Measurements from ENCODE around the gene KANK2. TPM values are rescaled to one million over a fixed set of nuclear protein-coding genes. Genes with fewer than 3 reads are reported as not detected.

KANK2 gene
- 1 to 10 TPM in 1 of 5 experiments, under 1 TPM in 4; 0.32 to 2.9 (median 0.53) TPM for total RNA-seq
- polyA plus RNA-seq = not detected
- total RNA-seq = 2.2 reads per million, percentile 10 among the genes with 10 or more reads in this experiment

DNA sequence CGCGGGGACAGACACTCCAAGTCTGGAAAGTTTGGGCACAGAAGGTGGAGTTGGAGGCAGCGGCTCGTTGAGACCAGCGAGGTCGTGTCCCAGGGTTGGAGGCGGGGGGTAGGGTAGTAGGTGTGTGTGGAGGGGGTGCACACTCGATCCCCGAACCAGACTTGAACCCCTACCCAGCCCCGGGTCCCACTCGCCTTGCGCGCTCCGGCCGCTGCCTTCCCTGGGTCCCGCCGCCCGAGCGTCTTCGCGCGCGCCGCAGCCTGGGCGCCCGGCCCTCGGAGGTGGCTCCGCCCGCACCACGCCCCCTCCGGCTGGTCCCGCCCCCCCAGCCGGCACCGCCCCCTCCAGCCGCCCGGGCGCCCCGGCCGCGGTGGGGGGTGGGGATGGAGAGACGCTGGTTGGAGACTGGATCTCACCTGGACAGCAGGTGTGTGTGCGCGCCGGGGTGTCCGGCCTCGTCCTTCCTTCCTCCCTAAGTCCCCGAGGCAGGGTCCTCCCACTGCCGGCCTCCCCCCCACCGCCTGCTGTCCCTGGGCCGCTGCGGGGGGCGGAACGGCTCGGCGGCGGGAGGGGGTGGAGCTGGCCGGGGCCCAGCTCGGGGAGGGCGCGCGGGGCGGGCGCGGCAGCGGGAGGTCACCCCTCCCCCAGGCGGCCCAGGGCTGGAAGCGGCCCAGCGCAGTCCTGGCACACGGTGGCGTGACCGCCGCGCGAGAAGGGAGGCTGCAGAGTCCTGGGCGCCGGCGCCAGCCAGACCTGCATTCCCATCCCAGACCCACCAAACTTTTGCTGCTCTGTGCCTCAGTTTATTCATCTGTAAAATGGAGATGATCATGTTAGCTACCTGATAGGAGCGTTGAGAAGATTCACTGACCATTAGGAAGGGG lies at the start of gene KANK2:
KANK2 (minus strand) TSS at position 255 of the 884 bp plus-strand sequence. CDS start 3,034 bp downstream, outside the sequence.
- ChIA-PET POLR2A (no interaction called here), CTCF (no interaction called here)
- ATAC-seq (peak; percentile 95), DNase-seq (peak; percentile 39 to 88 (median 58))
- H3K4me1 ChIP-seq (ENCODE audit: control insufficient read depth in 2 of 2, insufficient read depth in 2 of 2, low read length in 2 of 2) = peaks cover 0 to 13% of the 10 kb centered on the region in 2 donors
- Mint-ChIP-seq H3K27me3 (peaks cover 5 to 22% (median 11%) of the 10 kb centered on the region in 5 donors), H3K9me3 (peaks cover 0 to 2% (median 0%) of the 10 kb centered on the region in 11 donors), H3K4me3 (peak within 1 kb of the TSS; percentile 71 to 86 (median 80)), H3K4me1 (peaks cover 0 to 15% (median 6%) of the 10 kb centered on the region in 7 donors), H3K36me3 (no peaks in the 10 kb centered on the region), H3K27ac (peak within 1 kb of the TSS in 1 of 9 donors; percentile 23)
- intact Hi-C loops (cut with micrococcal nuclease) = no loop called here
- no peaks in the 10 kb centered on the region for H3K9me3 ChIP-seq (ENCODE audit: control insufficient read depth in 2 of 3, low read length in 3 of 3)
- no peaks in the 10 kb centered on the region for H3K36me3 ChIP-seq (ENCODE audit: control insufficient read depth in 2 of 3, insufficient read depth in 3 of 3, low read length in 3 of 3)
- H3K27ac ChIP-seq (ENCODE audit: low read depth, low read length) = no peak within 1 kb of the TSS
- H3K27me3 ChIP-seq (ENCODE audit: control insufficient read depth in 2 of 2, insufficient read depth in 2 of 2, low read length in 2 of 2) = peaks cover 0 to 3% of the 10 kb centered on the region in 2 donors
- H3K4me3 ChIP-seq (ENCODE audit: low read length) = peak within 1 kb of the TSS; percentile 35

DNA sequence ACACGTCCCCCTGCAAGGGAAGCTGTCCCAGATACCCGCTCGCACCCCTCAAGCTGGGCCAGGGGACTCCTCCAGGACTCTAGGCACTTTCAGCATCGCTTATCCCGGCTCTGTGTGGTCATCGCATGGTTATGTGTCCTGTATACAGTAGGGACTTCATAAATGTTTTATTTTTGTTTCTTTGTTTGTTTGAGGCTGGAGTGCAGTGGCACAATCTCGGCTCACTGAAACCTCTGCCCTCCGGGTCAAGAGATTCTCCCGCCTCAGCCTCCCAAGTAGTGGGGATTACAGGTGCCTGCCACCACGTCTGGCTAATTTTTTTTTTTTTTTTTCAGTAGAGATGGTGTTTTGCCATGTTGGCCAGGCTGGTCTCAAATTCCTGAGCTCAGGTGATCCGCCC lies 49.6 kb upstream of the KANK2 start:
- H3K4me3 Mint-ChIP-seq = no peak overlapping the region
- intact Hi-C loops (cut with micrococcal nuclease) = no loop called here
- Histone ChIP-seq H3K4me3 (ENCODE audit: low read length) (no peak overlapping the region), H3K27me3 (ENCODE audit: control insufficient read depth in 2 of 2, insufficient read depth in 2 of 2, low read length in 2 of 2) (no peaks in the 10 kb centered on the region), H3K36me3 (ENCODE audit: control insufficient read depth in 2 of 3, insufficient read depth in 3 of 3, low read length in 3 of 3) (no peaks in the 10 kb centered on the region), H3K4me1 (ENCODE audit: control insufficient read depth in 2 of 2, insufficient read depth in 2 of 2, low read length in 2 of 2) (no peaks in the 10 kb centered on the region), H3K27ac (ENCODE audit: low read depth, low read length) (no peak overlapping the region), H3K9me3 (ENCODE audit: control insufficient read depth in 2 of 3, low read length in 3 of 3) (no peaks in the 10 kb centered on the region)
- no peaks in the 10 kb centered on the region for H3K9me3 Mint-ChIP-seq
- H3K4me1 Mint-ChIP-seq = peaks cover 4 to 7% (median 5%) of the 10 kb centered on the region in 7 donors
- DNase-seq (no peak), ATAC-seq (no peak)
- ChIA-PET POLR2A (no interaction called here), CTCF (no interaction called here)
- peaks cover 0 to 28% (median 6%) of the 10 kb centered on the region in 5 donors for H3K27me3 Mint-ChIP-seq
- no peaks in the 10 kb centered on the region for H3K36me3 Mint-ChIP-seq
- peak overlapping the region in 1 of 9 donors; percentile 71 for H3K27ac Mint-ChIP-seq

DNA sequence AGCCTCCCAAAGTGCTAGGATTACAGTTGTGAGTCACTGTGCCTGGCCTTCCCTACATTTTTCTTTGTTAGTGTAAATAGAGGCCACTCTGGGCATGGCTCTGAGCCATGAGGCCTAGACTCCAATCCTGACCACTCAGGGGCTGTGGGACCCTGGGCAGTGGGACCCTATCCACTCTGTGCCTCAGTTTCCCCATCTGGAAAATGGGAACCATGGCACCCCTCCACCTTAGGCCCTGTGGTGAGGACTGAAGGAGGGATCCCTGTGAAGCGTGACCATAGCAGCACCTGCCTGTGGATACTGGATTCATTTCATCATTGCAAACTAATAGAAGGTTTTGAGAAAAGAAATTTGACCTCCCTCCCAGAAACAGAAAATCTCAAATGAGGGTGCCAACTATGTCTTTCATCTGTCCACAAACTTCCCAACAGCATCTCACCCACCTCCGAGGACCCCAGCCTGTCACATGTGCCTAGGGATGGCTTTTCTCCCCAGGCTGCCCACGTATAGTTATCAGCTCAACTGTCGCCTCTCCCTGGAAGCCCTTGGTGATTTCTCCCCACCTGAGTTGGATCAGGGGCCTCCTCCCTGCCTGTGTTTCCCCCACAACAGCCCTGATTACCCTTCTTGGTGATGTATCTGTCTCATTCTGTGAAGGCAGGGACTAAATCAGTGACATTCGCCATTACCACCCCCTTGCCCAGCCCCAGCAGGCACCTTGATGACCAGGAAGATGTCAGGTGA lies 47.7 kb upstream of the KANK2 start:
- no peak overlapping the region for H3K27ac ChIP-seq (ENCODE audit: low read depth, low read length)
- H3K27me3 ChIP-seq (ENCODE audit: control insufficient read depth in 2 of 2, insufficient read depth in 2 of 2, low read length in 2 of 2) = no peaks in the 10 kb centered on the region
- H3K4me1 ChIP-seq (ENCODE audit: control insufficient read depth in 2 of 2, insufficient read depth in 2 of 2, low read length in 2 of 2) = no peaks in the 10 kb centered on the region
- peaks cover 0 to 2% (median 0%) of the 10 kb centered on the region in 3 experiments for H3K9me3 ChIP-seq (ENCODE audit: control insufficient read depth in 2 of 3, low read length in 3 of 3)
- no peaks in the 10 kb centered on the region for H3K36me3 Mint-ChIP-seq
- H3K4me3 Mint-ChIP-seq = no peak overlapping the region
- intact Hi-C loops (cut with micrococcal nuclease) = no loop called here
- no peak overlapping the region for H3K27ac Mint-ChIP-seq
- H3K9me3 Mint-ChIP-seq = peaks cover 0 to 1% (median 0%) of the 10 kb centered on the region in 11 donors
- H3K27me3 Mint-ChIP-seq = peaks cover 0 to 31% (median 6%) of the 10 kb centered on the region in 5 donors
- H3K4me1 Mint-ChIP-seq = peaks cover 4 to 7% (median 5%) of the 10 kb centered on the region in 7 donors
- no peak for ATAC-seq
- CTCF ChIA-PET = no interaction called here
- DNase-seq = no peak
- H3K4me3 ChIP-seq (ENCODE audit: low read length) = no peak overlapping the region
- POLR2A ChIA-PET = no interaction called here
- no peaks in the 10 kb centered on the region for H3K36me3 ChIP-seq (ENCODE audit: control insufficient read depth in 2 of 3, insufficient read depth in 3 of 3, low read length in 3 of 3)

DNA sequence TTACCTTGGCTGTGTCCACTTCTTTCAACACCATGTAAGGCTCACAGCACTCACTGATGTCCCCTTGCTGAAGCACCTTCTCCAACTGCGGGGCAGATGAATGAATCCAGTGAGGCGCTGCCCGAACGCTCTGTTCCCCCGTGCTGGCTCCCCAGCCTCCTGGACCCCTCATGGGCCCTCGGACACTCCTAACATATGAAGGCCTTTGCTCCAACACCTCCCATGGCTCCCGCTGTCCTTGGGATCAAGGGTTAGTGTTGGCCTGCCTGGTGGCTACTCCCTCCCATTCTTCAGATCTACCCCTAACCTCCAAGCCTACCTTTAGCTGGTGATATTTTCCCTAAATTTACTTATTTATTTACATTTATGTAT lies 46.4 kb upstream of the KANK2 start:
- Histone ChIP-seq H3K27me3 (ENCODE audit: control insufficient read depth in 2 of 2, insufficient read depth in 2 of 2, low read length in 2 of 2) (no peaks in the 10 kb centered on the region), H3K27ac (ENCODE audit: low read depth, low read length) (no peak overlapping the region), H3K4me3 (ENCODE audit: low read length) (no peak overlapping the region), H3K9me3 (ENCODE audit: control insufficient read depth in 2 of 3, low read length in 3 of 3) (peaks cover 0 to 14% (median 0%) of the 10 kb centered on the region in 3 experiments), H3K36me3 (ENCODE audit: control insufficient read depth in 2 of 3, insufficient read depth in 3 of 3, low read length in 3 of 3) (no peaks in the 10 kb centered on the region), H3K4me1 (ENCODE audit: control insufficient read depth in 2 of 2, insufficient read depth in 2 of 2, low read length in 2 of 2) (no peaks in the 10 kb centered on the region)
- ChIA-PET CTCF (interaction anchor here (0.6 to 0.8 kb wide), 3 partner anchors 62 to 297 kb away, joined by 3 to 4 read pairs (median 4); no protein-coding TSS in a partner anchor), POLR2A (interaction anchor here (0.5 kb wide), 1 partner anchor 12 kb away, joined by 3 read pairs; no protein-coding TSS in a partner anchor)
- peaks cover 0 to 10% (median 3%) of the 10 kb centered on the region in 11 donors for H3K9me3 Mint-ChIP-seq
- H3K4me1 Mint-ChIP-seq = peaks cover 4 to 7% (median 5%) of the 10 kb centered on the region in 7 donors
- H3K27me3 Mint-ChIP-seq = peaks cover 0 to 31% (median 6%) of the 10 kb centered on the region in 5 donors
- H3K4me3 Mint-ChIP-seq = peak overlapping the region in 8 of 10 donors; percentile 23 to 74 (median 35)
- H3K36me3 Mint-ChIP-seq = no peaks in the 10 kb centered on the region
- H3K27ac Mint-ChIP-seq = no peak overlapping the region
- intact Hi-C loops (cut with micrococcal nuclease) = loop anchor here in 1 of 2 donors (1.0 to 2.0 kb wide), 2 partner anchors 239 to 343 kb away; no protein-coding TSS in a partner anchor
- DNase-seq (no peak), ATAC-seq (no peak)

DNA sequence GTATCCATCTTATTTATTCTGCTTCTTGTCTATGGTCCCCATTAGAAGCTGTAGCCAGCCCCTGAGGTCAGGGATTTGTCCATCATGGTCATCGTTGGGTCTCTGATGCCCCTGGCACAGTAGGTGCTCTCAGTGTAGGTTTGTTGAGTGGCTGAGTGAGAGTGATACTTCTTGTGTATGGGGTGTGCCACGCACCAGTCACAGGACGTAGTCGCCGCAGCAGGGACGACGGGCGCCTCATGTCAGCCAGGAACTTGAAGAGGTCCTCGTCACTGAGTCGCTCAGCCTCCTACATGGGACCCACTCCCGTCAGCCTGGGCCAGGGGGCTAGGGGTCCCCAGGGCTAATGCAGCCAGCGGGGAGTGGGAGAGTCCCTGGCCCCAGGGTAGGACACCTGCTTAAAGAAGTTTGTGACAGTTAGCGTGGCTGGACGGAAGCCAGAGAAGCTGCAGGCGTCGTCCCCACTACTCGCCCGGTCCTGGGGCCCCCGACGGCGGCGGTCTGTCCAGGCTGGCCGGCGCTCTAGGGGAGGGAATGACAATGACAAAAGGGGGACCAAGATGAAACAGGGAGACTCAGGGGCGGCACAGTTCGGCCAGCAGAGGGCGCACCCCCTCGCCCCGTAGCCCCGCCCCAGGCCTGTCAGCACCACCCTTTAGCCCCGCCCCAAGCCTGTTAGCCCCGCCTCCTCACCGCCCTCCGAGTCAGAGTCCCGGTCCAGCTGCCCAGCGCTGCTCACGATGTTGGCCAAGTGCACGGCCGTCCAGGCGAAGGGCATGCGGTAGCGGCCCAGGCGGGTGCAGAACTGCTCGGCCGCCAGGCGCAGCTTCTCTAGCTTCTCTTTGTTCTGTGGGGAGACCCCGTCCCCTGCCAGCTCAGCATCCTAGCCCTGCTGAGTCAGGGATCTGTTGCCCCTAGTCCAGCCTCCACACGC lies 45.8 kb upstream of the KANK2 start:
- Mint-ChIP-seq H3K4me1 (peaks cover 4 to 7% (median 5%) of the 10 kb centered on the region in 7 donors), H3K4me3 (peak overlapping the region in 8 of 10 donors; percentile 23 to 74 (median 35)), H3K27me3 (peaks cover 0 to 29% (median 6%) of the 10 kb centered on the region in 5 donors), H3K9me3 (peaks cover 0 to 15% (median 8%) of the 10 kb centered on the region in 11 donors), H3K27ac (no peak overlapping the region), H3K36me3 (no peaks in the 10 kb centered on the region)
- H3K27me3 ChIP-seq (ENCODE audit: control insufficient read depth in 2 of 2, insufficient read depth in 2 of 2, low read length in 2 of 2) = no peaks in the 10 kb centered on the region
- intact Hi-C loops (cut with micrococcal nuclease) = loop anchor here in 1 of 2 donors (1.0 to 2.0 kb wide), 2 partner anchors 239 to 344 kb away; no protein-coding TSS in a partner anchor
- H3K4me1 ChIP-seq (ENCODE audit: control insufficient read depth in 2 of 2, insufficient read depth in 2 of 2, low read length in 2 of 2) = no peaks in the 10 kb centered on the region
- no peaks in the 10 kb centered on the region for H3K36me3 ChIP-seq (ENCODE audit: control insufficient read depth in 2 of 3, insufficient read depth in 3 of 3, low read length in 3 of 3)
- CTCF ChIA-PET = interaction anchor here (0.6 to 0.8 kb wide), 3 partner anchors 62 to 298 kb away, joined by 3 to 4 read pairs (median 4); no protein-coding TSS in a partner anchor
- DNase-seq = peak; percentile 47 to 83 (median 71)
- H3K9me3 ChIP-seq (ENCODE audit: control insufficient read depth in 2 of 3, low read length in 3 of 3) = peaks cover 0 to 21% (median 0%) of the 10 kb centered on the region in 3 experiments
- no peak overlapping the region for H3K27ac ChIP-seq (ENCODE audit: low read depth, low read length)
- POLR2A ChIA-PET = interaction anchor here (0.5 kb wide), 1 partner anchor 13 kb away, joined by 3 read pairs; no protein-coding TSS in a partner anchor
- peak; percentile 100 for ATAC-seq
- H3K4me3 ChIP-seq (ENCODE audit: low read length) = no peak overlapping the region
